ENCODE measurements around the gene PIGL.

GRCh38 chr17:16319969-16320368 lies 103.0 kb downstream of the PIGL start:
- TF ChIP-seq EZH2 (IDR thresholded peaks at IDR 0.05) (no peak), POLR2AphosphoS5 (IDR thresholded peaks at IDR 0.05; ENCODE audit: borderline replicate concordance, low read depth, low read length) (no peak), FOXP2 (optimal IDR thresholded peaks at IDR 0.05; ENCODE audit: control extremely low read depth, extremely low read length, insufficient read depth) (no peak)
